ENCODE results near the gene SELENON. TPM values are rescaled to one million over a fixed set of nuclear protein-coding genes. Genes with fewer than 3 reads are reported as not detected.

SELENON gene
- total RNA-seq, 1 donor from 2014 or later, result 19.1 TPM

GRCh38 chr1:25790472-25790871 is 9.5 kb upstream of the SELENON start:
- DNase-seq (ENCODE audit: low read depth), result no peak

DNA sequence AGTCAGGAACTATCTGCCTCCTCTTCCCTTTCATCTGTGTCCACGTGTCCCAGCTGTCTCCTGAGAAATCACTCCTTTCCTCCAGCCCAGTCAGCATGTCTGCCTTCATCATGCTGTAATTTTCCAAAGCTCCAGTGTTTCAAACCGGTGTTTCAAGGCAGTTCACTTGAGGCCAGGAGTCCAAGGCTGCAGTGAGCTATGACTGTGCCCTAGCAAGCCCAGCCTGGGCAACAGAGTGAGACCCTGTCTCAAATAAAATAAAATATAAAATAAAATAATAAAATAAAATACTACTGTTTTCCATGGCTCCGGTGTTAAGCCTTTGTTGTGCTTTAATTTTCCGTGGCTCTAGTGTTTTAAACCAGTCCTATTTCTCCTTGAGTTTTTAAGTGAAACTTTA is 7.9 kb upstream of the SELENON start:
- peak; percentile 67 for DNase-seq (ENCODE audit: low read depth)

- no peak for DNase-seq (ENCODE audit: low read depth)
Measured at GRCh38 chr1:25793585-25794170, 6.3 kb upstream of the SELENON start.

- DNase-seq (ENCODE audit: low read depth), result peak; percentile 97
Measured at GRCh38 chr1:25794325-25794724, 5.7 kb upstream of the SELENON start.

- DNase-seq (ENCODE audit: low read depth), result no peak
Measured at GRCh38 chr1:25795211-25795610, 4.8 kb upstream of the SELENON start.

DNA sequence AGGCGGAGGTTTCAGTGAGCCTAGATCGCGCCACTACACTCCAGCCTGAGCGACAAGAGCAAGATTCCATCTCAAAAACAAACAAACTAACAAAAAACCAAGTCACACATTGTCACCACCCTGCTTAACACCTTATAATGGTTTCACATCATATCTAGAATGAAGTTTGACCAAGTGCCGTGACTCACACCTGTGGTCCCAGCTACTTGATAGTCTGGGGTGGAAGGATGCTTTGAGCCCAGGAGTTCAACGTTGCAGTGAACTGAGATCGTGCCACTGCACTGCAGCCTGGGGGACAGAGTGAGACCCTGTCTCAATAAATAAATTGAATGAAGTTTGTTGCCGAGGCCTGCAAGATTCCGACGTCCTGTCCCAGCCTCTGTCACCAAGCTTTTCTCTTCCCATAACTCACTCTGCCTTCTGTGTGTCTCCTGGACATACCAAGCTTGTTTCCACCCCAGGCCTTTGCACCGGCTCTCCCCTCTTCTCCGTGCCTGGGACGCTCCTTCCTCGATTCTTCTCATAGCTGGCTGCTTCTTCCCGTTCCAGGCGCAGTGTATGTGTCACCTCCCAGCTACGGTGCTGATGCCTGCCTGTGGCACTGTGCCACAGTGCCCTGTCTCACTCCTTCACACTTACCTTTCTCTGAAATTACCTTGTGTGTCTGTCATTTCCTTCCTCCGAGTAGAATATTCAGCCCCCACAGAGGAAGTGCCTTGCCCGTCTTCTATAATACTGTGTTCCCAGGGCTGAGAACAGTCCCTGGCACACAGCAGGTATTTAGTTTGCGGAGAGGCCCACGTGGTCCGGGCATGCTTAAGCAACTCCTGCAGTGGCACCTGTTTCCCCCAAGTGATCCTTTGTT is 3.8 kb upstream of the SELENON start:
- no peak for DNase-seq (ENCODE audit: low read depth)

DNA sequence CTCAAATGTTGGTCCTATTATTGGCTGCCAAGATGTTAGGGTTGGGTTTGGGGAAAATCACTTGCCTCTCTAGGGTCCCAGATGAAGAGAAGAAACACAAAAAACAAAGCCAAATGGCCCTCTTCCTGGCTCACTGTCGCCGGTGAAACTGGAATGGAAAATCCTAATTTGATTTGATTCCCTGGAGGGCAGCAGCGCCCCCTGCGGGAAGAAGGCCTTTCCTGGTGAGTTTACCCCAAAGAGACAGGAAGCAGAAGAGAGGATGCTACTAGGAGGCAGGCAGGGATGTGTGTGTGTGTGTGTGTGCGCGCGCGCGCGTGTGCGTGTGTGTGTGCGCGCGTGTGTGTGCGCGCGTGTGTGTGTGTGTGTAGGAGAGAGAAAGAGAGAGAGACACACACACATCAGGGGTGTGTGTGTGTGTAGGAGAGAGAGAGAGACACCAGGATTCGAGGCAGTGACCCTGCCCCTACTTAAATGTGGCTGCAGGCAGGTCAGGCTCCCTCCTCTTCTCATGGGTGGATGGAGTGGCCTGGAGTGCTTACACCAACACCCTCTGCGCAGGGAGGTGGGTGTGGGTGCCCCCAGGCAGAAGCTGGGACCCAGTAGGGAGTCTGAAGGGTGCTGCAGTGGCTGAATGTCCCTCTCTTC is 3.1 kb upstream of the SELENON start:
- peak; percentile 84 for DNase-seq (ENCODE audit: low read depth)

DNA sequence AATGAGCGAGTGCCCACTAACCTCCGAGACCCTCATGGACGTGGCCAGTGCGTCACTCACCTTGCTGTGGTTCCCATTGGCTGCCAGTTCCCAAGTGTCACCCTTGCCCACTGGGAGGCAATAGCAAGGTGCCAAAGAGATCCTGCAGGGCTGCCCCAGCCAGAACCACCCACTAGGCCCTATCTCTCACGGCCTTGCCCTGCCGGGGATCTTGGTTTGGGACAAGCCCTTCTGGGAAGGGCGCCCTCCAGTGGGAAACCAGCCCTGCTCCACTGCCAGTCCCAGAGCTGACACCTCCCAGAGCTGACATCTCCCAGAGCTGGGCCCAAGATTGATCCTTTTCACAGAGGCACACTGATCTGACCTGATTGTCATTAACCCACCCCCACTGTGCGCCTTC is 2.1 kb upstream of the SELENON start:
- peak; percentile 42 for DNase-seq (ENCODE audit: low read depth)

GRCh38 chr1:25798666-25799351 is 1.2 kb upstream of the SELENON start:
- DNase-seq (ENCODE audit: low read depth), result no peak

GRCh38 chr1:25799352-25799934 is 550 bp upstream of the SELENON start:
- no peak for DNase-seq (ENCODE audit: low read depth)

DNA sequence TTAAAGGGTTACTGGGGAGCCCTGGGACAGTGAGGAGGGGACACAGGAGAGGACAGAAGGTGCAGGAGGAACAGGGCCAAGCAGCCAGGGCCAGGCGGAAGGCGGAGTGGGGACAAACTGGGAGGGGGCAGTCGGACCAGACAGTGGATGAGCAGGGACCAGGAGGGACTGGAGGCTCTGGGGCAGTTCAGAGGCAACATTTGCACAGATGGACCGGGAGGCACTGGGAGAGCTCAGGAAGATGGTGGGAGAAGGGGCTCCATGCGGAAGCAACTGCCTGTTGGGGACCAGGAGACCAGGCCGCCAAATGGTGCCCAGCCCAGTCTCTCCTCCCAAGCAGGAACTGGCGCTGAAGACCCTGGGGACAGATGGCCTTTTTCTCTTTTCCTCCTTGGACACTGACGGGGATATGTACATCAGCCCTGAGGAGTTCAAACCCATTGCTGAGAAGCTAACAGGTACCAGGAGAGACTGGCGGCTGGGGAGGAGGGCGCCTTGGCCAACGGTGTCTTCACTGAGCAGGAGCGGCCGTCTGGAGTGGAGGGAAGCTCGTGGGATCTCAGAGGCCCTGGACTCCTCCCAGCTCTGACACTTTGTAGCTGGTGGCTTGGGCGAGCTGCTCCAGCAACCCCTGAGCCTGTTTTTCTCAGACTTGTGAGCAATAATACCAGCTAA is 847 bp downstream of the SELENON start:
- no peak for DNase-seq (ENCODE audit: low read depth)

- DNase-seq (ENCODE audit: low read depth), result no peak
Measured at GRCh38 chr1:25802915-25803314, 2.9 kb downstream of the SELENON start.

GRCh38 chr1:25803368-25803767 is 3.4 kb downstream of the SELENON start:
- no peak for DNase-seq (ENCODE audit: low read depth)

- peak; percentile 33 for DNase-seq (ENCODE audit: low read depth)
Measured at GRCh38 chr1:25804244-25804963, 4.4 kb downstream of the SELENON start.

- DNase-seq (ENCODE audit: low read depth), result no peak
Measured at GRCh38 chr1:25804964-25805862, 5.2 kb downstream of the SELENON start.

DNA sequence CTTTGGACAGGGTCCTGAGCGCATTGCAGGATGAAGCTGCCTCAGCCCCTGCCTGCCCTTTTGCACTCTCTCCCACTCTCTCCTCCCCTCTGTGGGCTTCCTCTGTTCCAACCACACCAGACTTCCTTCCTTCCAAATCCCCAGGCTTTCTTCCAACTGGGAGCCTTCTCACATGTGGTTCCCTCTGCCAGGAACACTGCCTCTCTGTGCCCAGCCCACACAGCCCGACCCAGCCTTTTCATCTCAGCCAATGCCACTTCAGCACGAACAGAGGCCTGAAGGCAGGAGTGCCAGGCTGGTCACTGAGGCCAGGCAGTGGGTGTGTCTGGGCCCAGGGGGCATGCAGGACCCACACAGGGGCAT is 5.9 kb downstream of the SELENON start:
- peak; percentile 59 for DNase-seq (ENCODE audit: low read depth)

- DNase-seq (ENCODE audit: low read depth), result peak; percentile 53
Measured at GRCh38 chr1:25806418-25806817, 6.4 kb downstream of the SELENON start.

GRCh38 chr1:25807480-25808390 is 7.7 kb downstream of the SELENON start:
- no peak for DNase-seq (ENCODE audit: low read depth)
